Right lobe of liver (tissue), 6 donors: ENCODE measurements around the gene DBF4. TPM values are rescaled to one million over a fixed set of nuclear protein-coding genes. Genes with fewer than 3 reads are reported as not detected.
"Not testable (repeated sequence)": the region's sequence is repeated elsewhere in the genome, so short reads cannot be mapped to it uniquely, and the experiment has no call there.

ENCODE experiments used
- ATAC-seq, 4 donors: fragments of 200-7000 bp; cut with Tn5 transposase; one replicate each; pipeline ENCODE4 v1.9.1; 2020; ENCODE audit warnings: mild to moderate bottlenecking in 4 of 4, moderate library complexity in 4 of 4
- DNase-seq, 3 donors: peaks; one replicate each; pipeline ENCODE4 v3.0.0-alpha.2; 2020
- H3K27ac ChIP-seq, 3 donors: fragments of 200-600 bp; one replicate each; pipeline ENCODE4 v1.8.0; 2022
- H3K27me3 ChIP-seq, 2 donors: fragments of 200-600 bp; one replicate each; pipeline ENCODE4 v1.8.0; 2022
- H3K36me3 ChIP-seq, 4 donors: fragments of 200-600 bp; sonication (generic) in 1 of 4; one replicate each; pipeline versions ENCODE4 v1.5.1 to v1.8.0; 2017 to 2022; ENCODE audit warnings: control low read depth in 1 of 4
- H3K4me1 ChIP-seq, 4 donors: fragments of 200-600 bp; sonication (generic) in 1 of 4; one replicate each; pipeline versions ENCODE4 v1.5.1 to v1.8.0; 2017 to 2022; ENCODE audit warnings: control low read depth in 1 of 4
- H3K4me3 ChIP-seq, 3 donors: fragments of 200-600 bp; one replicate each; pipeline ENCODE4 v1.8.0; 2022
- H3K9me3 ChIP-seq, 4 donors: fragments of 200-600 bp; sonication (generic) in 1 of 4; one replicate each; pipeline versions ENCODE4 v1.5.1 to v1.8.0; 2017 to 2022; ENCODE audit warnings: control low read depth in 1 of 4
- POLR2A ChIP-seq: fragments of 450-650 bp; IDR thresholded peaks from one replicate; pipeline ENCODE4 v1.6.1; 2017; ENCODE audit warnings: antibody characterized with exemption, mild to moderate bottlenecking
- WGBS: methylation state at CpG from one replicate; pipeline ENCODE4 v1.1.6; 2018; ENCODE audit warnings: low coverage, low lambda C conversion rate; ENCODE audit not compliant: insufficient coverage; ENCODE audit errors: missing lambda C conversion rate; 5-methylcytosine and 5-hydroxymethylcytosine counted together
- intact Hi-C, 2 donors: fragments of 100-400 bp; cut with DNase I; formaldehyde crosslinking; loops; one replicate each; pipeline versions ENCODE4 v1.11.2 to v1.14.1; 2022
- total RNA-seq, 6 experiments: library from RNA; depleted of rRNA in 2 of 6; stranded (reverse); fragments of >200 nt in 2 of 6; fragmentation: NEBNext Ultra II Directional in 3 of 6; extraction: Animal tissue kit (Norgen Biotek cat#: 25700) in 3 of 6; gene quantifications; one replicate each; pipeline versions ENCODE4 v1.1.0 to v1.2.4, GENCODE V29; 2016 to 2023
- TF ChIP-seq, protein P1 (sequence below), 4 donors: fragments of 200-600 bp in 3 of 4; fragments of 450-650 bp in 1 of 4; IDR thresholded peaks; one replicate each; pipeline versions ENCODE4 v1.5.1 to v1.8.0; 2016 to 2022; ENCODE audit warnings: antibody characterized with exemption in 4 of 4, mild to moderate bottlenecking in 2 of 4
- donor health status: DM: no; HTN: yes; CAD: no.
- donor health status: DM: no; HTN: no; CAD: no.
- donor health status: DM: no; HTN: no; CAD: no.
- donor health status: DM: no; HTN: yes; CAD: no.
- donor health status: DM: no; HTN: yes; CAD: no.

DBF4 gene
- total RNA-seq, 6 experiments from 2014 or later = 2.3 to 7.6 (median 3.6) TPM

GRCh38 chr7:87944547-87944946 is 68.3 kb downstream of the DBF4 start:
- Histone ChIP-seq H3K4me3 (no peak overlapping the region), H3K36me3 (no peaks in the 10 kb centered on the region), H3K4me1 (no peaks in the 10 kb centered on the region), H3K27ac (no peak overlapping the region), H3K9me3 (no peaks in the 10 kb centered on the region), H3K27me3 (no peaks in the 10 kb centered on the region)
- intact Hi-C loops = no loop called here
- ATAC-seq (no peak), DNase-seq (no peak)
- 66% methylated on average over 3 of the region's 3 CpGs for WGBS
- TF ChIP-seq, protein P1, sequence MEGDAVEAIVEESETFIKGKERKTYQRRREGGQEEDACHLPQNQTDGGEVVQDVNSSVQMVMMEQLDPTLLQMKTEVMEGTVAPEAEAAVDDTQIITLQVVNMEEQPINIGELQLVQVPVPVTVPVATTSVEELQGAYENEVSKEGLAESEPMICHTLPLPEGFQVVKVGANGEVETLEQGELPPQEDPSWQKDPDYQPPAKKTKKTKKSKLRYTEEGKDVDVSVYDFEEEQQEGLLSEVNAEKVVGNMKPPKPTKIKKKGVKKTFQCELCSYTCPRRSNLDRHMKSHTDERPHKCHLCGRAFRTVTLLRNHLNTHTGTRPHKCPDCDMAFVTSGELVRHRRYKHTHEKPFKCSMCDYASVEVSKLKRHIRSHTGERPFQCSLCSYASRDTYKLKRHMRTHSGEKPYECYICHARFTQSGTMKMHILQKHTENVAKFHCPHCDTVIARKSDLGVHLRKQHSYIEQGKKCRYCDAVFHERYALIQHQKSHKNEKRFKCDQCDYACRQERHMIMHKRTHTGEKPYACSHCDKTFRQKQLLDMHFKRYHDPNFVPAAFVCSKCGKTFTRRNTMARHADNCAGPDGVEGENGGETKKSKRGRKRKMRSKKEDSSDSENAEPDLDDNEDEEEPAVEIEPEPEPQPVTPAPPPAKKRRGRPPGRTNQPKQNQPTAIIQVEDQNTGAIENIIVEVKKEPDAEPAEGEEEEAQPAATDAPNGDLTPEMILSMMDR (IDR thresholded peaks at IDR 0.05) = no peak
- TF ChIP-seq POLR2A = no peak

GRCh38 chr7:87945926-87946325 is 69.6 kb downstream of the DBF4 start:
- DNase-seq, intact Hi-C loops, H3K4me3 ChIP-seq, H3K4me1 ChIP-seq, H3K27ac ChIP-seq, ATAC-seq, H3K9me3 ChIP-seq, H3K36me3 ChIP-seq, H3K27me3 ChIP-seq: not testable (repeated sequence)

DNA sequence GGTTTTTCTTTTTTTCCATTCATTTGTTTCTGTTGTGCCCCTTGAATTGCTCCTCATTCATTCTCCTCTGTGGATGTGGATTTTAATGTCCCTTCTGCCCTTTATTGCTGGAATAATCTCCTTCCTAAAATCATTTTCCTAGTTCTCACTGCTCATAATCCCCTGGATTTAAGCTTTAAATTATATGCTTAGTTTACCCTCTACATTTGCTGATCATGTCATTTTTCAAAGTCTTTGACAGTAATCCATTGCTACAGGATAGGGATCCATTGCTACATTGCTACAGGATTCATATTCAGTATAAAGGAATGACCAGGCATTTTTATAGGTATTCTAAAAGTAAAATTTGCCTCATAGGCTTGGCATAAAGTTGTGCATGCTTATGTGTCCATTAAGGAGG is 72.1 kb downstream of the DBF4 start:
- Histone ChIP-seq H3K27me3 (no peaks in the 10 kb centered on the region), H3K4me3 (no peak overlapping the region), H3K4me1 (no peaks in the 10 kb centered on the region), H3K27ac (no peak overlapping the region), H3K36me3 (no peaks in the 10 kb centered on the region), H3K9me3 (no peaks in the 10 kb centered on the region)
- intact Hi-C loops = no loop called here
- no peak for TF ChIP-seq POLR2A
- TF ChIP-seq, protein P1 (IDR thresholded peaks at IDR 0.05) = no peak
- DNase-seq (no peak), ATAC-seq (no peak)

Other genes with a start within 250 kb of the DBF4 start
- gene RUNDC3B, start 248.1 kb upstream of the DBF4 start, total RNA-seq = 10 to 100 TPM in 2 of 6 experiments, 1 to 10 TPM in 4; 4.2 to 11.9 (median 7.3) TPM
- 10 to 100 TPM in 3 of 6 experiments, 1 to 10 TPM in 3; 6.1 to 27.0 (median 10.1) TPM for gene SLC25A40, start 133 bp upstream of the DBF4 start, total RNA-seq
- gene ADAM22, start 57.8 kb downstream of the DBF4 start, total RNA-seq = under 1 TPM; 0.06 to 0.32 (median 0.10) TPM